ENCODE measurements around the gene ATG2A. TPM values are rescaled to one million over a fixed set of nuclear protein-coding genes. Genes with fewer than 3 reads are reported as not detected.

ATG2A gene
- total RNA-seq, 1 donor from 2014 or later, result 4.4 TPM

DNA sequence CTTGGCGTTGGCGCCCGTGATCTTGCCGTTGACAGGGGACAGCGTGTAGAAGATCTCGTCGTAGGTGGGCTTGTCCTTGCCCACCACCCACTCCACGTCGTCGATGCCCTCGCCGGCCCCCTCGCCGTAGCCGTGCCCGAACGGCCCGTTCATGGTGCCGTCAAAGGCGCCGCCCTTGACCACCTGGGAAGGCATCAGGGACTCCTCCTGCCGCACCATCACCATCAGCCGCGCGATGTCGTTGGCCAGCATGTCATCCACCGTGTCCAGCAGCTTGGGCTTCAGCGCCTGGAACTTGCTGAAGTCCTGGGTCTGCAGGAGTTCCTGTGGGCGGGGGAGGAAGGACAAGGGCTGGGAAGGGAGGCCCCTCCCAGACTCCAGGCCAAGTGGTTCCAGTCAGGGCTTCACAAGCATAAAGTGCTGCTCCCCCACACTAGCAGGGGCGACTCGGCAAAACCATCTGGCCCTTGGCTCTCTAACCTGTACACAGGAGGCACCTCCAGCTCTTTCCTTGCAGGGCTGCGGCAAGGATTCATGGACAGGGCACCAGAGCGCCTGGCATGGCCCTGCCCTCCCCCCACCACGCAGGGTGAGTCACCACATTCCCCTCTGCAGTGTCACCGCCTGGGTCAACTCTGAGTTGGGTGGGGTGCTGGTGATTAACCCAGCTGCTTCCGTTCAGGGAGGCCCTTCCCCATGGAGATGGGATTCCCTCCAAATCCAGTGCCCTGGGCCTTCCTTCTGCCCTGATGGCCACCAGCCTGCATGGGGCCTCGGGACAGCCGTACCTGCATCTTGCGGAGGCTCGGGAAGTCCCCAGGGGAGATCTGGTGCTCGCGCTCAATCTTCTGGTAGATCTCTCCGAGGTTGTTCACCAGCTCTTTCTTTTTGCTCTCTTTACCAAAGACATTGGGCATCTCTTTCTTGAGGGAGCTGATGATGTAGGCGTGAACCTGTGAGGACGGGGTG is 62.2 kb downstream of the ATG2A start:
- no peaks in the 10 kb centered on the region for H3K9me3 ChIP-seq (ENCODE audit: low read depth)
- Mint-ChIP-seq H3K36me3 (peaks cover 4% of the 10 kb centered on the region), H3K27ac (peak overlapping the region; percentile 69), H3K9me3 (no peaks in the 10 kb centered on the region), H3K4me3 (no peak overlapping the region), H3K27me3 (ENCODE audit: insufficient read depth, low read depth) (peaks cover 8% of the 10 kb centered on the region), H3K4me1 (peaks cover 5% of the 10 kb centered on the region)
- H3K9ac ChIP-seq, result no peak overlapping the region
- H3K4me3 ChIP-seq, result no peak overlapping the region
- no peak overlapping the region for H3K4me2 ChIP-seq
- DNase-seq (ENCODE audit: low spot score), result no peak
- H3F3A ChIP-seq (ENCODE audit: low read depth), result no peaks in the 10 kb centered on the region
- no peaks in the 10 kb centered on the region for H4K20me1 ChIP-seq (ENCODE audit: low read depth)
- H3K27me3 ChIP-seq, result no peaks in the 10 kb centered on the region
- no peaks in the 10 kb centered on the region for H3K79me2 ChIP-seq (ENCODE audit: low read depth)
- no peaks in the 10 kb centered on the region for H3K4me1 ChIP-seq
- H2AFZ ChIP-seq (replicated peaks), result no peak overlapping the region
- TF ChIP-seq, protein P1, sequence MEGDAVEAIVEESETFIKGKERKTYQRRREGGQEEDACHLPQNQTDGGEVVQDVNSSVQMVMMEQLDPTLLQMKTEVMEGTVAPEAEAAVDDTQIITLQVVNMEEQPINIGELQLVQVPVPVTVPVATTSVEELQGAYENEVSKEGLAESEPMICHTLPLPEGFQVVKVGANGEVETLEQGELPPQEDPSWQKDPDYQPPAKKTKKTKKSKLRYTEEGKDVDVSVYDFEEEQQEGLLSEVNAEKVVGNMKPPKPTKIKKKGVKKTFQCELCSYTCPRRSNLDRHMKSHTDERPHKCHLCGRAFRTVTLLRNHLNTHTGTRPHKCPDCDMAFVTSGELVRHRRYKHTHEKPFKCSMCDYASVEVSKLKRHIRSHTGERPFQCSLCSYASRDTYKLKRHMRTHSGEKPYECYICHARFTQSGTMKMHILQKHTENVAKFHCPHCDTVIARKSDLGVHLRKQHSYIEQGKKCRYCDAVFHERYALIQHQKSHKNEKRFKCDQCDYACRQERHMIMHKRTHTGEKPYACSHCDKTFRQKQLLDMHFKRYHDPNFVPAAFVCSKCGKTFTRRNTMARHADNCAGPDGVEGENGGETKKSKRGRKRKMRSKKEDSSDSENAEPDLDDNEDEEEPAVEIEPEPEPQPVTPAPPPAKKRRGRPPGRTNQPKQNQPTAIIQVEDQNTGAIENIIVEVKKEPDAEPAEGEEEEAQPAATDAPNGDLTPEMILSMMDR (IDR thresholded peaks at IDR 0.05), result no peak
- no peak for TF ChIP-seq EZH2phosphoT487 (IDR thresholded peaks at IDR 0.05)
- TF ChIP-seq EZH2 (IDR thresholded peaks at IDR 0.05), result no peak
- no peak overlapping the region for H3K27ac ChIP-seq
- no peaks in the 10 kb centered on the region for H3K36me3 ChIP-seq

DNA sequence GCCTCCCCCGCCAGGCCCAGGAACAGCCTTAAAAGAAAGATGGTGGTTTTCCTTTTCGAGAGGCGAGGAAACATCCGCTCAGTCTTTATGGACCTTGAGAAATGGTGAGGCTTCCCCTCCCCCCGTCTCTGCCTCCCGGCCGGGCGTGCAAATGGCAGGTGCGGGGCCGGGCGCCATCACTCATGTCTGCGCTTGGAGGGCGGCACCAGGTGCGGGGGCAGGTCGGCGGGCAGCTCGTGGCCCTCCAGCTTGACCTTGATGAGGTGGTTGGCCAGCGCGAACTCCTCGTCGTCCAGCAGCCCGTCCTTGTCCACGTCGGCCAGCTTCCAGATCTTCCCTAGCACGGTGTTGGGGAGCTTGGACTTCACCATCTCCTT is 62.9 kb downstream of the ATG2A start:
- H3K9me3 Mint-ChIP-seq, result no peaks in the 10 kb centered on the region
- no peaks in the 10 kb centered on the region for H3K36me3 ChIP-seq
- H3K79me2 ChIP-seq (ENCODE audit: low read depth), result no peaks in the 10 kb centered on the region
- no peak overlapping the region for H3K9ac ChIP-seq
- no peak overlapping the region for H3K4me3 Mint-ChIP-seq
- H3K9me3 ChIP-seq (ENCODE audit: low read depth), result no peaks in the 10 kb centered on the region
- no peak overlapping the region for H3K27ac Mint-ChIP-seq
- no peaks in the 10 kb centered on the region for H3K27me3 ChIP-seq
- no peaks in the 10 kb centered on the region for H3K4me1 ChIP-seq
- no peak overlapping the region for H3K4me3 ChIP-seq
- no peak overlapping the region for H2AFZ ChIP-seq (replicated peaks)
- no peak overlapping the region for H3K4me2 ChIP-seq
- peaks cover 8% of the 10 kb centered on the region for H3K27me3 Mint-ChIP-seq (ENCODE audit: insufficient read depth, low read depth)
- H4K20me1 ChIP-seq (ENCODE audit: low read depth), result no peaks in the 10 kb centered on the region
- H3K36me3 Mint-ChIP-seq, result peaks cover 2% of the 10 kb centered on the region
- TF ChIP-seq, protein P1 (IDR thresholded peaks at IDR 0.05), result no peak
- TF ChIP-seq EZH2phosphoT487 (IDR thresholded peaks at IDR 0.05), result no peak
- TF ChIP-seq EZH2 (IDR thresholded peaks at IDR 0.05), result no peak
- peaks cover 5% of the 10 kb centered on the region for H3K4me1 Mint-ChIP-seq
- no peaks in the 10 kb centered on the region for H3F3A ChIP-seq (ENCODE audit: low read depth)
- H3K27ac ChIP-seq, result no peak overlapping the region
- no peak for DNase-seq (ENCODE audit: low spot score)

DNA sequence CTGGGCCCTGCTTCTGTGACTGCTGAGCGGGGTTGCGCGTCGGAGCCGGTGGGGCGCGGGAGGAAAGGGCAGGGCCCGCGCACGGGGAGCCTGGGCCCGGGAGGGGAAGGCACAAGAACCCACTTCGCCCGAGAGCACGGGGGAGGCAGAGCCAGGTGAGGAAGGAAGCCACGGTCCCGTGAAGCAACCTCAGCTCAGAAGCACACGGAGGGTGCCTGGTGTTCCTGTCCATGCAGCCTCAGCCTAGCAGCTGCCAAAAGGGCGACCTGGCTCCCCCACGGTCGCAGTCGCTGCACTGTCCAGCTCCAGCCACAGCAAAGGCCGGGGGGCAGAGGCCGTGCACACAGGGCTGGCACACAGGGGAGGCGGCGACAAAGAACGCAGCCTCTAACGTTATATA is 63.3 kb downstream of the ATG2A start:
- no peaks in the 10 kb centered on the region for H3F3A ChIP-seq (ENCODE audit: low read depth)
- no peaks in the 10 kb centered on the region for H3K4me1 ChIP-seq
- no peak for DNase-seq (ENCODE audit: low spot score)
- H3K36me3 Mint-ChIP-seq, result peaks cover 2% of the 10 kb centered on the region
- H3K9ac ChIP-seq, result no peak overlapping the region
- no peak overlapping the region for H3K4me3 ChIP-seq
- H3K27ac Mint-ChIP-seq, result no peak overlapping the region
- H3K79me2 ChIP-seq (ENCODE audit: low read depth), result no peaks in the 10 kb centered on the region
- peaks cover 8% of the 10 kb centered on the region for H3K27me3 Mint-ChIP-seq (ENCODE audit: insufficient read depth, low read depth)
- no peaks in the 10 kb centered on the region for H3K9me3 Mint-ChIP-seq
- no peaks in the 10 kb centered on the region for H3K27me3 ChIP-seq
- no peak overlapping the region for H3K4me3 Mint-ChIP-seq
- H3K4me1 Mint-ChIP-seq, result peaks cover 5% of the 10 kb centered on the region
- no peaks in the 10 kb centered on the region for H4K20me1 ChIP-seq (ENCODE audit: low read depth)
- H3K4me2 ChIP-seq, result no peak overlapping the region
- TF ChIP-seq, protein P1 (IDR thresholded peaks at IDR 0.05), result no peak
- H3K36me3 ChIP-seq, result no peaks in the 10 kb centered on the region
- H2AFZ ChIP-seq (replicated peaks), result no peak overlapping the region
- no peaks in the 10 kb centered on the region for H3K9me3 ChIP-seq (ENCODE audit: low read depth)
- H3K27ac ChIP-seq, result no peak overlapping the region
